K562 (cell line): Measurements from ENCODE around the gene HTR3C. TPM values are rescaled to one million over a fixed set of nuclear protein-coding genes. Genes with fewer than 3 reads are reported as not detected.

Experiments
- ATF4 ChIP-seq: fragments of 450-650 bp; formaldehyde crosslinking; IDR thresholded peaks from 2 replicates; pipeline ENCODE4 v1.4.0; 2022; ENCODE audit warnings: mild to moderate bottlenecking, moderate library complexity
- BCLAF1 ChIP-seq, 2 experiments: fragments of 450-650 bp in 1 of 2; IDR thresholded peaks; 2 replicates each; pipeline ENCODE4 v1.6.1; 2011 to 2017; ENCODE audit warnings: low read depth in 2 of 2, antibody characterized with exemption in 1 of 2, borderline replicate concordance in 1 of 2, low read length in 1 of 2, mild to moderate bottlenecking in 1 of 2, mixed read lengths in 1 of 2; ENCODE audit not compliant: control insufficient read depth in 1 of 2
- CCNT2 ChIP-seq: IDR thresholded peaks from 2 replicates; pipeline ENCODE4 v1.6.1; 2011; ENCODE audit warnings: borderline replicate concordance, low read depth, mild to moderate bottlenecking, moderate library complexity, mixed read lengths, low read length; ENCODE audit not compliant: insufficient read length; ENCODE audit errors: extremely low read depth
- ELF2 ChIP-seq: fragments of 250-450 bp; sonication (Bioruptor Pico); IDR thresholded peaks from 2 replicates; pipeline ENCODE4 v1.5.0; 2021; ENCODE audit warnings: mild to moderate bottlenecking
- GATA2 ChIP-seq: sonication (generic); formaldehyde crosslinking; IDR thresholded peaks from 2 replicates; pipeline ENCODE4 v1.4.0; 2020; ENCODE audit warnings: mild to moderate bottlenecking, missing genetic modification reagents
- GTF2B ChIP-seq: IDR thresholded peaks from 2 replicates; pipeline ENCODE4 v1.6.1; 2011; ENCODE audit not compliant: insufficient read length; ENCODE audit errors: extremely low read depth
- HNRNPUL1 ChIP-seq: fragments of 200-400 bp; formaldehyde crosslinking; IDR thresholded peaks from 2 replicates; pipeline ENCODE4 v1.6.1; 2017; ENCODE audit warnings: low read length
- LARP7 ChIP-seq: fragments of 450-650 bp; IDR thresholded peaks from 2 replicates; pipeline ENCODE4 v1.6.1; 2016
- MCM2 ChIP-seq: fragments of 450-650 bp; IDR thresholded peaks from 2 replicates; pipeline ENCODE4 v1.6.1; 2017; ENCODE audit warnings: low read depth, mild to moderate bottlenecking
- NCOA2 ChIP-seq, 2 experiments: fragments of 450-650 bp; IDR thresholded peaks; 2 replicates each; pipeline ENCODE4 v1.6.1; 2018; ENCODE audit warnings: mild to moderate bottlenecking in 2 of 2, moderate library complexity in 1 of 2; ENCODE audit not compliant: partially characterized antibody in 2 of 2
- REST ChIP-seq, 2 experiments: fragments of 450-650 bp; formaldehyde crosslinking in 1 of 2; IDR thresholded peaks; 2 replicates each; pipeline versions ENCODE4 v1.4.0 to v1.6.1; 2014 to 2020; ENCODE audit warnings: mild to moderate bottlenecking in 2 of 2, borderline replicate concordance in 1 of 2, low read depth in 1 of 2
- ZEB2 ChIP-seq: fragments of 450-650 bp; IDR thresholded peaks from 2 replicates; pipeline ENCODE4 v1.6.1; 2016
- ZSCAN32 ChIP-seq: fragments of 450-650 bp; formaldehyde crosslinking; IDR thresholded peaks from 2 replicates; pipeline ENCODE4 v1.4.0; 2020; ENCODE audit warnings: mild to moderate bottlenecking, moderate library complexity
- polyA plus RNA-seq, 8 experiments: library from polyadenylated mRNA; depleted of rRNA in 4 of 8; stranded (reverse) in 5 of 8; unstranded in 3 of 8; fragments of >200 nt; fragmentation: Nextera tagmentation in 2 of 8; fragmentation: Illumina TruSeq in 1 of 8; extraction: Ambion mirVana in 2 of 8; extraction: Trizol in 1 of 8; gene quantifications; 2 replicates each; pipeline versions ENCODE4 v1.2.1 to v1.2.3, GENCODE V29; 2011 to 2014; ENCODE audit warnings: inconsistent platforms in 1 of 8, missing spikeins in 1 of 8
- total RNA-seq, 7 experiments: library from RNA; depleted of rRNA in 6 of 7; stranded (reverse); fragments of >200 nt in 6 of 7; fragmentation: Illumina TruSeq in 2 of 7; extraction: Trizol in 2 of 7; gene quantifications; 2 replicates each; pipeline versions ENCODE4 v1.2.1 to v1.2.3, GENCODE V29; 2011 to 2021; ENCODE audit warnings: low replicate concordance in 1 of 7

Gene HTR3C
- total and polyA plus RNA-seq, 9 of the 15 experiments (the other 6 are each of a cell fraction or from before 2014, with no cell fraction given), result 0.04 to 0.06 TPM; not detected in 7

- TF ChIP-seq NCOA2 (IDR thresholded peaks at IDR 0.05; ENCODE audit: partially characterized antibody in 2 of 2) (no peak), GATA2 (no peak), HNRNPUL1 (no peak), ATF4 (no peak), ZSCAN32 (CRISPR knock-in tag) (no peak), CCNT2 (peak; percentile 78), GTF2B (no peak), ZEB2 (0 out of 2 replicates have a peak, but pooled peaks have one; percentile 30), LARP7 (no peak), REST (IDR thresholded peaks at IDR 0.05; ENCODE audit: borderline replicate concordance) (peak; percentile 81), REST (CRISPR knock-in tag; IDR thresholded peaks at IDR 0.05; ENCODE audit: low read depth) (no peak), ELF2 (CRISPR knock-in tag) (0 out of 2 replicates have a peak, but pooled peaks have one; percentile 40), MCM2 (no peak), BCLAF1 (IDR thresholded peaks at IDR 0.05; ENCODE audit: borderline replicate concordance in 1 of 2, control insufficient read depth in 1 of 2, low read depth in 2 of 2, low read length in 1 of 2) (no peak)
These were observed 35.8 kb upstream of the HTR3C start (continued) for GRCh38 chr3:184016811-184017671.
